Right renal pelvis (tissue), 4 donors: ENCODE data around the gene ATF6. TPM values are rescaled to one million over a fixed set of nuclear protein-coding genes. Genes with fewer than 3 reads are reported as not detected.

Source experiments
- DNase-seq, 4 donors: peaks; one replicate each; pipeline ENCODE4 v3.0.0-alpha.2; 2013; ENCODE audit warnings: low read depth in 4 of 4, low spot score in 3 of 4, missing footprints in 1 of 4
- polyA plus RNA-seq, 4 donors: library from polyadenylated mRNA; unstranded; fragments of 120-200 nt; gene quantifications; one replicate each; pipeline ENCODE4 v1.2.1, GENCODE V29; 2013; ENCODE audit not compliant: insufficient read length in 4 of 4

The ATF6 gene
- polyA plus RNA-seq, 4 donors, result 31.7 to 35.8 (median 34.8) TPM

DNA sequence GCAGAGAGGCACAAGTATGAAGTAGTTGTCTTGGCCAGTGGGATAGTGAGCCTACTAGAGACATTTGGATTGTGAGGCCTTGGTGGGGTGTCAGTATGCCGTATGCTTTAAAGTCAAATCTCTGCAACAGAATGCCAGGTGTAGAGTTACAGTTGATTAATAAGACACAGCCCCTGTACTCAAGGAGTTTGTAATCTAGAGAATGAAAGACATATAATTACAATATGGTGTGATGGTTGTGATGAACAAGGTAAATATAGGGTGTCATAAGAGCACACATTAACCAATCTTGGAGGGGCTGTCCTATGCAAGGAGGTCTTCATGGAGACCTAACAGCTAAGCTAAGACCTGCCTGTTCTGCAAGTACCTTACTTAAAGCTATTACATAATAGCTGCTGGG is 113.1 kb downstream of the ATF6 start:
- no peak for DNase-seq

DNA sequence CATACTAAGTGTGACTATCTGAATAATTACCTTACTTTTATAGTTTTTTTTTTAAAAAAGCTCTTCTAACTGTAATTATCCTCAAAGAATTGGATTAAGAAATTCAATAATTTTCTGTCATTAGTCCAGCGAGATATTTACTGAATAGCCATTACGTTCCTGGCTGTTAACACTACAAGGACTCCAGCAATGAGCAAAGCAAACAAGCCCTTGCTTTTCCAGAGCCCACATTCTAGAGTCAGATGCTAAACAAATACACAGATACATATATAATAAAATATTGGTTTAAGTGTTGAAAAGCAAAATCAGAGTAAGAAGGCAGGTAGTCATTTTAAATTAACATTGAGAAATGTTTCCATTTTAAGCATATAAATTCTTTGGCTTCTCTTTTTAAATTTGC is 118.4 kb downstream of the ATF6 start:
- no peak for DNase-seq

DNA sequence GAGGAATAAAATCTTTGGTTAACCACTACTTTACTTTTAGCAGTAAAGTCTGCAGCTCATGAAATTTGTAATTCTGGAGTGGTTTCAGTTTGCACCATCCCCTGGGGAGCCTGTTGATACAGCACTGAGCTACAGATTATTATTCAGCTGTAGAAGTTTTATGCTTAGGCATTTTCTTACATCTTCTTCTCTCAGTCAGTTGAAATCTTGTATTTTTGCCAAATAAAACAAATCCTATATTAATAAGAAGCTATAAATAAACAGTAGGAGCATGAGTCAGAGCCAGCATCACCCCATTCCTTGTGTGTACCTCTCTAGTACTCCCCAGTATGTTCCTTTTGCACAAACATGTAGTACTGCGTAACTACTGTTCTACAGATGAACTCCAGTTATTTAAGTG is 118.9 kb downstream of the ATF6 start:
- DNase-seq, result no peak

DNA sequence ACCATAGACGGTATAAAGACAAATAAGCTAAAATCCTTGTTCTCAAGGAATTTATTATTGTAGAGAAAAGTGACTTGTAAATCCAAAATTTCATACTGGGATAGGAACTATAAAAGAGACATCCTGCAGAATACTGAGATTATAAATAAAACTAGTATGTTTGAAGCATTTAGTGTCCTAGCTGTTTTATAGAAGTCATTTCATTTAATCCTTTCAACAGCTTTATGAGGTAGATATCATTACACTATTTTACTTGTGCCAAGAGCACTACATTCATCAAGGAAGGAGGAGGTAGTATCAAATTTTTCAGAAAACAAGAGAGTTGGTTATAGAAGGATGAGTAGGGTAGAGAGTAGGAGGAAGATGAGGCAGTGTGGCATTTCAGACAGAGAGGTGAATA is 119.6 kb downstream of the ATF6 start:
- no peak for DNase-seq

DNA sequence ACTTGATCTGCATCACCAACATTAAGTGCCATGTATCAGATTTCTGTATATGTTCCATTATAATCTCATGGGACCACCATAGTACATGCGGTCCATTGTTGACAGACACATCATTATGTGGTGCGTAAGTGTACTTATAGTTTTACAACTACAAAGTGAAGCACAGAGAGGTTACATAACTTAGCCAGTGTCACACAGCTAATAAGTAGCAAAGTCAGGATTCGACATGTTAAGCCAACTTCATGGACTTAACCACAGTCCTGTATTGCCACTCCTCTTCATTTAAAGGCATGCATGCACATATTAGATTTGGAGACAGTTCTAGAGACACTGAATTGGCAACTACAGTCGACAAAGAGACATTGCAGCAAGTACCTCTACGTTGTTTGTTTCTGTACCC is 120.5 kb downstream of the ATF6 start:
- no peak for DNase-seq

DNA sequence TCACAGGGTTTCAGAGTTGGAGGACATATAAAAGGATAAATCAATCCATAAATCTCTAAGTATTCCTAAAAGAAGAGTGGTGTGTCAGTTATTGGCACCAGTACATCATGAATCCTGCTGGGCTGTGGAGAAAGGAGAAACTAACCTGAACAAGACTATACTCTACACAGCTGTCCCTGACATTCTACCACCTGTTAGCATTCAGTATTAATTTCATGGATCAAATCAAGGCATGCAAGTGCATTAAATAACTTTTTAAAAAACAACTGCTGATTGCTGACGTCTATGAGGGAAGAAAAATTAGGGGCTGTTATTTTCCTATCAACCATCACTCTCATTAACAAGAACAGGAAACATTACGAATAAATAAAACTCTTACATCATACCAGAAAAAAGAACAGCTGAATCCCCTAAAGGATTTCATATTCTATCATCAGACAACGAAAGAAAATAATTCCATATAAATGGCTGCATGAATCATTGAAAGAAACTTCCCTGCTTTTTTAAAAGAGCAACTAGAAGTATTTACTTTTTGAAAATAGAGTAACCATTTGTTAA is 121.7 kb downstream of the ATF6 start:
- no peak for DNase-seq

DNA sequence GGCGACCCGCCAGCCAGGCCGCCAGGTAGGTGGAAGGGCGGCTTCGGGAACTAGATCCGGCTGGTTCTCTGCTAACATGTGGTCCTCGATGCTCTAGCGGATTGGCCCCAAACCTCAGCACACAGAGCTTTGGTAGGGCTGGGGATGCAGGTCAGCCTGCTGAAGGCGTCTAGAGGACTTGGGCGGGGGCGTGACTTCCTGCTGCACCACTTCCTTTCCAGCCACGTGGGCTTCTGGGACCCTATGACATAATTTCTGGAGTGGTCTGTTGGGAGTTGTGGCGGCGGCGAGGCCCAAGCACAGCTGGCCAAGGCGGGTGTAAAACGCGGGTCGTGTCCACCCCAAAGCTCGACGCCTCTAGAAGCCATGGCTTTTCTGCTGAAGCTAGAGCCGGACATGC is 124.5 kb downstream of the ATF6 start:
- DNase-seq, result no peak

DNA sequence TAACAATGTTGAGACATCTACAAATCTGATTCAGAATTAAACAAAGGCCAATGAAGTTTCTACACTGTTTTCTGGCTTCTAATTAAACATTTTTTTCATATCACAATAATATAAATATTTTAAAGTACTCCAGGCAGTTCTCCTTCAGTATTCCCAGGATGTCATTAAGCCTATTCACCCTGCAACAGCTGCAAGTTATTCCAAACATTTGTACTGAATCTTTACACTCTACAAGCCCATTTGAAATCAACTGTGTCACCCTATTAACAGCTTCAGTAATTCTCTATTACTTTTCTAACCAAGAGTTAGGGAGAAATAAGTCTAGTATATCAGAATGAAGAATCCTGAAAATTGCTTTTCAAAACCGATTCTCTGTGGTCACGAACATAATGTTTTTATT is 133.0 kb downstream of the ATF6 start:
- DNase-seq, result no peak

DNA sequence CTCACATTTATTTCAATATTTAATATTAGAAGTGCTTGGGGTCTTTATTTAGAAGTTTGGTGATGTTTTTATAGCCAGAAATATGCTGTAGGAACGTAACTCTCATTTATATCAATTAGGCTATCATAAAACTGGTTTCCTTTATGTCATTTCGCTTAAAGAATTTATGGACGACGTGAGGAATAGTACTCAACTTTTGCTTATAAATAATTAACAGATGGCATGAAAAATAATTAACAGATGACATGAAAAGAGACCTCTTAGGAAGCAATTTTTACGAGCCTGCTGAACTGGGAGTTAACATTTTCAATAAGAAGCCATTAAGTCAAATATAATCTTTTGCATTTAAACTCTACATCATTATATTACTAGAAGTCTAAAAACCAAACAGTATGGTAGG is 134.0 kb downstream of the ATF6 start:
- no peak for DNase-seq

DNA sequence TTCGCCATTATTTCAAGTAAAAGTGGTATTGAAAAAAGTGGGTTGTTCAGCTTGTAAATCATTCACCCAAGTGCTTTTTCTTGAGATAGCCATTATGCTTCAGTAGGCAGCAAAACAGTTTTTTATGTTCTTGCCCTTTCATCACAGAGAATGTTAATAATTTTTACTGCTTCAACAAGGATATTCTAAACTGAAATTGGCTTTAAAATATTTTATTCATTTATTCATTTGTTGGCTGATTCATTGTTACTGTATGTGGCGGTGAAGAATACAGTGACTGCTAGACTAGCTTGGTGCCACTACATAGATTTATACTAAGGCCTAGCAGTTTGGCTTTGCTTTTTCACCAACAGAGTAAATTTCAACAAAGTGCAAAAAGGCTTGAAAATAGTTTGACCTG is 136.1 kb downstream of the ATF6 start:
- DNase-seq, result no peak

DNA sequence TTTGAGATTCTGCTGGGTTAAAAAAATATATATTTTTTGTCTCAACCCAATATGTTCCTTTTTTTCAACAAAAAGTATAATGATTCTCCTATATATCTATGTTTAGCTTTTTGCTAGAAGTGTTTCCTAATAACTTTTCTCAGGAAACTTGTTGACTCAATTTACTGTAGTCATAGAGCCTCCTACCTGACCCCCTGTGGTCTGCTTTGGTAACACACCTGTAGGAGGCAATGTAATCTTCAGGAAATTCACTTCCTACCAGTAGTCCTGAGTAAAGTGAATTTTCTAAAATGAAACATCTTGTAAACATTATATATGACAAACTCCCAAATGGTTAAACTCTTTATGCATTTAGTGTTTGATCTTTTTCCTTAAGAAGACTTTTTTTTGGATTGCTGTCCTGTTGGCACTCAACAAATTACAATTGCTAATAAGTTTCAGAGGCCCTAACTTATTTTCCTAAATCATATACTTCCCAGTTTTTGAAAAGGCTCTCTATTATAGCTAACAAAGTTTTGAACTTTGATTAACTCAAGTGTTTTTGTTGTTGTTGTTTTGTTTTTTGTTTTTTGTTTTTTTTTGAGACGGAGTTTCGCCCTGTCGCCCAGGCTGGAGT is 139.3 kb downstream of the ATF6 start:
- no peak for DNase-seq

DNA sequence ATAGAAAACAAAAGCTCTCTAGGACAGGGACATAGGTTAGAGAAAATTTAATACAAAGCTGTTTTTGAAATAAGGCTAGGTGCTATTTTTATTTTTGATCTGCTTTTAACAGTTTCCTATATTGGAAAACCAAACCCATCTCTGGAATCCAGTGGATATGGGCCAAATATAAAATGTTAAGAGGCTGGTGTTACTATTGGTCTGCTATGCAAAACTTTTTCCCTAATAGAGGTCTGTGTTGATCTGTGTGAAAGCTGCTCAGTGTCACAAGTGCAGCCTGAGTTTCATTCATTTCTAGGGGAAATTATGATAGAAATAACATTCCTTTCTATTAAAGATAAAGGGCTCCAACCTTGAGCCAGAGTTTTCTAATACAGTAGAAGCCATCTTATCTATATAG is 141.1 kb downstream of the ATF6 start:
- no peak for DNase-seq

DNA sequence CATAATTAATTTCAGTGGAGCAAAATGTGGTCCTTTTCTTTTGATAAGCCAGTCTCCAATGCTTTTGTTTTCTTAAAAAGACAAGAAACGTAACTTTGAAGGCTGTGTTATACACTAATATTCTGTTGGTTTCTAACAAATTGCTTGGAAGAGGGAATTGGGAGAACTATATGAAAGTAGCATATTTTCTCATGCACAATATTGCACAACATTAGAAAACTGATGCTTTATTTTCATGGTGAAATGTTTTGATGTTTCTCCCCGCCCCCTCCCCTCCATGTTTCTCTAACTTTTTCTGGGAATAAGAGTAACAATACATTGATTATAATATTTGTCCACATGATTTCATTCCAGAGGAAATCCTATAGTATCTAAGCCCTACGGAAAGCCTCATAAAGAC is 142.1 kb downstream of the ATF6 start:
- no peak for DNase-seq

DNA sequence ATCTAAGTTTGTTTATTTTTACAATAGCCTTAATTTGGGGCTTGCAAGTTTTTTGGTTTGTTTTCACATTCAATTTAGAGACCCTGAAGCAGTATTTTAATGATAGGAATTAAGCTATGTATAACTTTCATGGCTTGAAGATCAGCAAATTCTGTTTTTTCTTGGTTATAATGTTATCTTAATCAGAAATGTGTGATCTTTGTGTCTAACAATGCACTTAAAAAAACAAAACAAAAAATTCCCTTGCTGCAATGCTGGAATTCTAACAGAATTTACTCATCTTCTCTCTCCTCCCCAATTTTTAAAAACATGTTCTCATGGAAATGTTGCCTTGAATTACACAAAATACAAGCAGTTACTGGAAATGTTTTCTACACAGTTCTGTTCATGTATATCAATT is 144.5 kb downstream of the ATF6 start:
- no peak for DNase-seq

DNA sequence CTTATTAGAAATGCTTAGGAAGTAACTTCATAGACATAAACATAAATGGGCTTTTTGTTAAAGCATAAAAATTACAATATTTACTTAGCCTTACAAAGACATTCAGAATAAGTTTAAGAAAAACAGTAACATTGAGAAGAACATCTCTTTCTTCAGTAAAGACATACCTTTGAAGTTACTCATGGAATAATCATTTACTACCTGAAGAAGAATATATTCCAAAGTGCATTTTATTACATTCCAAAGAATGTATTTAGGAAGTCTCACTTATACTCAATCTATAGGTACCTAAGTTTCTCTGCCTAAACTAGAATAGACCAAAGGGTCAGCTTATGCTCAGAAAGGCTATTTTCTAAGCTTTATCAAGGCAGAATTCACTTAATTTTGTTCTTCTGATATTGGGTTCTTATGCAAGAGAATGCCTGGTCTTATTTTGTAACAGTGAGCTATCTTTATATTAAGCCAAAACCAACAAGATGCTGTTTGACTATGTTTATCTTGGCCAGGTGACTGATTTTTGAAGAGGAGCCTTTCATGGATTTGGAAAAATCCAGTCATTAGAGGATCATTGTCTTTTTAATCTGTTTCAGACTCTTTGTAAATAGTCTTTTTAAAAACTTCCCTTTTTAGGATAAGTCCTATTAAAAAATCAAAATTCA is 147.5 kb downstream of the ATF6 start:
- DNase-seq, result no peak

DNA sequence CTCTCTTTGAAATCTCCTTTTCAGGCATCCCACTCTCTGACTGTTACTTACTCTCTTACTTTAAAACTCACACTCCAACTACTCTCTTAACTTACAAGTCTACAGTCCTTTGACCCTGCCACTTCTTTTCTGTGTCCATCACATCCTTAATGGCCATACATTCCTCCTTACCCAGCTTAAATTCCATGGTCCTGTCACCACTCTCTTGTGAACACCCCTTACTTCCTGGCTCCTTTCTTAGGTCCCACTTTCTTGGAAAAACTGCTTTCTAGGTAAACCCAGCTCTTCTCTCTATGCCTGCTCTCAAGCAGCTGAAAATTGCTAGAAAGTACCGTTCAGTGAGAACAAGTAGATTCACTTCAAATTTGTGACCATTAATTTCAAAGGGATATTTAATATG is 148.5 kb downstream of the ATF6 start:
- DNase-seq, result no peak

DNA sequence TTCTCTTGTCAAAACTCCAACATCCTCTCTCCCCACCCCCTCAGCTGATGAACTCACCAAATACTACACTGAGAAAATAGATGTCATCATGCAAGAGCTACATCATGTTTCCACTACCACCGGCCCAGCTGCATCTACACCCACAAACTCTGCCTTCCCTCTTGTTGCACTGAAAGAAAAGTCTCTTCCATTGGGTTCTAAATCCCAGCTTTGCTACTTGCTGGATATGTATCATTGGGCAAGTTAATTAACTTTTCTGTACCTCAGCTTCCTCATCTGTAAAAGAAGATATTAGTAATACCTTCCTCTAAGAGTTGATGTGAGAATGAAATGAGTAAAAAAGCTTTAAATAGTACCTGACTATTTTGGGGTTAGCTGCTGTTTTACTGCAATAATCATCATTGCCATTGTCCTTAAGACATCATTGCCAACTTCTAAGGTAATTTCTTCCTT is 149.0 kb downstream of the ATF6 start:
- DNase-seq, result no peak

DNA sequence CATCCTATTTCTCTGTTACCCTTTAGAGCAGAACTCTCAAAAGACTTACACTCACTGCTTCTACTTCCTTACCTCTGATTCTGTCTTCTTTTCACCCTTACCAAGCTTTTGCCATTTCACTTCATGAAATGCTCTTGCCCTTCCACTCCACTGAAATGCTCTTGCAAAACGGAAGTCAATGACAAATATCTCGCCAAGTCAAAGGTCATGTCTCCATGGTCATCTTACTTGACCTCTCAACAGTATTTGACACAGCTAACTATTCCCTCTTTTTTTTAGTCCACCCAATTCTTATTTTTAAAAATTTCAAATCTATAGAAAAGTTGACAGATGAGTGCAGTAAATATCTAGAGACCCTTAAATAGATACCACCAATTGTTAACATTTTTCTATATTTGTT is 149.9 kb downstream of the ATF6 start:
- no peak for DNase-seq

DNA sequence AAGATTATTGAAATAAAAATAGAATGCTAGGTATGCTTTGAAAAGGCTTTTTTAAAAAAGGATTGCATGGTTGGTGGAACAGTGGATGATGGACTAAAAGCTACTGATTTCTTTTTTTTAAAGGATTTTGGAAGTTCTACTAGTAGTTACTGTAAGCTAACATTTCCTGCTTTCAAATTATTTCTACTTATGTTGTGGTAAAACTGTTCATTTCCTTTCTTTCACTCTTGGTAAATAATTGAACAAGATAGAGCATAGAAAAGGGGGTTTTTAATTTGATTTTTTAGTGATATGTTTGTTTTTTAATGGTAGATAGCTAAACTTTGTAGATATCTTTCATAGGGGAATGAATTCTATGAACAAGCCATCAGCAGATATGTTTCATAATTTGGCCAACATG is 153.1 kb downstream of the ATF6 start:
- DNase-seq, result no peak

DNA sequence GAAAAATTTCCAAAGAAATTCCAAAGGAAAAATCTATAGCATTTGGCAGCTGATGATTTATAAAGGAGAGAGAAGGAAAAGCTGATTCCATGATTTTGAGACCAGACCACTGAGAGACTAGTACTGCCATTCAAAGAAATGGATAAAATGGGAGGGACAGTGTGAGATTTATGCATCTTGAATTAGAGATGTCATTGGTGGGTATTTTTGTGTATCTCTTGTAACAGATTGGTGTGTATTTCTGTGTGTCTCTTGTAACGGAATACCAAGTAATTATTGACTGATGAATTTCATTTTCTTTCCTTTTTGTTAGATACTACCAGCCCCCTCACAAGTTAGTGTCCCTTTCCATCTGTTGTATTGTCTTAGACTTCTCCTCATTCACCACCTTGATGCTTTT is 155.4 kb downstream of the ATF6 start:
- DNase-seq, result no peak

DNA sequence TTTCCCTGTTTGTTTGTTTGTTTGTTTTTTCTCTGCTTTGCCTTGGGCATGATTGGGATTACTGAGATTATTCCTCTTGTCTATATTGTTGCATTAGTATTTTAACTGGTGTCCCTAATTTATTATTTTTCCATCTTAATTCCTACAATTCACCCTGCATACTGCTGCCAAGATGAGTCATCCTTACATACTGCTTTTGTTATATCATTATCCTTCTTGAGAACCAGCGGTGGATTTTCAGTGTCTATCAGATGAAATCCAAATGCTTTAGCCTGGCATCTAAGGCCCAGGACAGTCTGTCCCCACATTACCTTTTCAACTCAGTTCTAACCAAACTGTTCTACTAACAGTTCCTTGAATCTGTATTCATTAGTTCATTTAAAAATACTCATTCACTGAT is 155.9 kb downstream of the ATF6 start:
- DNase-seq, result no peak

DNA sequence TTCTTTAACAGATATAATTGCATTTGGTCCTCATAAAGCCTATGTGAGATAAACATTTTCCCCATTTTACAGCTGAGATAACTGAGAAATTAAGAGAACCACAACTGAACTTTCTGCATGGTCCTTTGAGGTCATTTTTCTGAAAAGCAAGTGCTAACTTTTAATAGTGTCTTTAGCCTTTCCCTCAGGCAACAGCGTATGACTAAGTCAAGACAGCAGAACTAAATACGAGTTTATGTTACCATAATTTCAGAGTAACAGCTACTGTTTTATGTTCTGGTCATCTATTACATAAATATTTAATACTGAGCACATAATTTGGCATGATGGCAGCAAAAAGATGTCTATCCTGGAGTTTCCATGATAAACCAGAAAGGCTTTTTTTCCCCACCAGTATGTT is 161.9 kb downstream of the ATF6 start:
- DNase-seq, result no peak

DNA sequence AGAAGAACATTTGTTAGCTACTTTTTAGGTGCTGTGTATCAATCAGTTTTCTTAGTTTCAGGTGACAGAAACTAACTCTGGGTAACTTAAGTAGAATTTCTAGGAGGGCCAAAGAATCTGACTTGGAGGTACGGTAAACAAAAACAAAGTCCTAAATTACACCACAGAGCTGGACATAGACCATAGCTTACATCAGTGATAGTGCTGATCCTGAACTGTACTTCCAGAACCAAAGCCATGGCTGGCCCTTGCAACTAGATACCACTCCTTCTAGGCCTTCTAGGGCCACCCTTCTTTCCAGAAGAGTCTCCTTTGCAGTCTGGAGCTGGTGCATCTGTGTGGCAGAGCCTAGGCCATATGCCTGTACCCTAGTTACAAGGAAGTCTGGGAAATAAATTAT is 163.0 kb downstream of the ATF6 start:
- no peak for DNase-seq
